ENCODE data around the gene MRNIP. TPM values are rescaled to one million over a fixed set of nuclear protein-coding genes. Genes with fewer than 3 reads are reported as not detected.

MRNIP gene
- polyA plus RNA-seq, 3 donors from 2014 or later, result 3.4 to 6.2 (median 4.2) TPM

- no peak for DNase-seq
- no peak overlapping the region for H3K27ac Mint-ChIP-seq
- H3K4me3 Mint-ChIP-seq, result no peak overlapping the region
- peaks cover 7 to 12% (median 8%) of the 10 kb centered on the region in 3 donors for H3K27me3 Mint-ChIP-seq (ENCODE audit: low read depth in 3 of 3)
- H3K4me1 Mint-ChIP-seq, result peaks cover 19 to 23% of the 10 kb centered on the region in 2 donors
- H3K9me3 Mint-ChIP-seq, result no peaks in the 10 kb centered on the region
- H3K36me3 Mint-ChIP-seq, result peaks cover 0 to 11% (median 4%) of the 10 kb centered on the region in 3 donors
Measured at GRCh38 chr5:179802950-179803562, 55.6 kb downstream of the MRNIP start.

DNA sequence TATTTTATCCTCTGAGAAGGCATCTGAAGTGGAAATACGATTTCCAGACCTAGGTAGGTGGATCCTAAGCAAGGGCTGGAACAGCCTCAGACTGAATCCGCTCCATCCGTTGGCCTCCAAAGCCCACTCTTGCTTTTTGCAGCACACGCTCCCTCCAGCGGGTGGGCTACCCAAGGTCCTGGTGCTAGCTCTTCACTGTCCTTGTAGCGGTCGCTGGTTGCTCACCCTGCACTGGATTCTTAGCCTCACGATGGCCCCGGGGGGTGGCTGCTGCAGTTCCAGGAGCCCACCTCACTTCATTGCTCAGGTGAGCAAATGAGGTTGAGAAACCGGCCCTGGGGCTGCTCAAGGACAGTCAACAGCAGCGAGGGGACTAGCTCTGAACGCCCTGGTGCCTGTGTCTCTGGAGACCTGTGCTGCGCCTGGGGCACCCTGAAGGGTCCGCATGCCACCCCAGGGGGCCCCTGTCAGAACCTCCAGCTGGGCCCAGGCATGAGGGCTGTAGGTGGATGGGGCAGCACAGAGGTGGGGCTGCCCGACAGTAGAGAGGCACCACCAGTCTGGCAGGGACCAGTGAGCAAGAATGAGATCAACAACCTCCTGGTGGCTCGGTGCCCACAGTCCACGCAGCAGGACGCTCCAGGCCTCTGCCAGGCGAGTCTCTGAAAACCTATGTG, 56.3 kb downstream of the MRNIP start:
- Mint-ChIP-seq H3K4me3 (no peak overlapping the region), H3K27ac (no peak overlapping the region), H3K4me1 (peaks cover 19 to 23% of the 10 kb centered on the region in 2 donors), H3K36me3 (peaks cover 0 to 11% (median 4%) of the 10 kb centered on the region in 3 donors), H3K27me3 (ENCODE audit: low read depth in 3 of 3) (peaks cover 8 to 12% (median 9%) of the 10 kb centered on the region in 3 donors), H3K9me3 (no peaks in the 10 kb centered on the region)
- no peak for DNase-seq

DNA sequence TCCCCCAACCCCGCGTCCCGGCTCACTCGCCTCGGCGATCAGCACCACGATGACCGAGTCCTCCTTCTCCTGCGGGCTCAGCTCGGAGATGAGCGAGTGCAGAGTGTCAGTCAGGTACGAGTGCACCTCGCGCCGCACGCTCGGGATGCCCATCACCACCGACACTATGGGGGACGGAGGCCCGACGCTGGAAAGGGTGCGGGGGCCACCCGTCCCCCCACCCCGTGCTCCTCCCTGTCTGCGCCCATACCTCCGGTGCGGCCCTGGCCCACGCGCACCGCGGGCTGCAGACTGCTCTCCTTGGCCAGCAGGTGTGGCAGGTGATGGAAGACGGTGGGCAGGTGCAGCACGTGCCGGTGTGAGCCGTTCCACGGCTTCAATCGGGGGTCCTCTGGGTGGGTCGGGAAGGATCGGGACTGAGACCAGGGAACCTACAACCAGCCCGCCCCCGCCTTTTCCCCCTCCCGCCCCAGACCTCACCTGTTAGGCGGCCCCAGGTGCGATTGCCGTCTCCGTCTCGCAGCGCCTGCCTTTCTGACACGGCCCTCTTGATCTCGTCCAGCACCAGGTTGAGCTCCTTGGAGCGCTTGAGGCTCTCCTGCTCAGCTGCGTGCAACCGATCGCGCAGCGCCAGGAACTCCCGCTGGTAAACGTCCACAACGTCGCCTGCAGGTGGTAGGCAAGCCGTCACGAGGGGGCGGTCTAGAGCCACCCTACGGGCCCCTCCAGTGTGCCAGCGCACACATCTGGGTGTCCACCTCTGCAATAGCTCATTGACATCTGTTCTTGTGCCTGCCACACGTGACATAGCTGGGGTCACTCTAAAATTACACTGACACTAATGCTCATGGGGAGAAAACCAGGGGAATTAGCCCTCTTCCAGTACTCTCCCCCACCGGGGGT, 57.1 kb downstream of the MRNIP start:
- Mint-ChIP-seq H3K36me3 (peaks cover 4 to 15% (median 7%) of the 10 kb centered on the region in 3 donors), H3K27ac (peak overlapping the region in 2 of 6 donors; percentile 46 to 80)
- peak; percentile 69 to 78 (median 72) for DNase-seq

GRCh38 chr5:179800696-179801201, 57.9 kb downstream of the MRNIP start:
- no peaks in the 10 kb centered on the region for H3K9me3 Mint-ChIP-seq
- no peak for DNase-seq
- H3K27ac Mint-ChIP-seq, result no peak overlapping the region
- peaks cover 25 to 30% of the 10 kb centered on the region in 2 donors for H3K4me1 Mint-ChIP-seq
- no peak overlapping the region for H3K4me3 Mint-ChIP-seq
- peaks cover 4 to 15% (median 7%) of the 10 kb centered on the region in 3 donors for H3K36me3 Mint-ChIP-seq
- H3K27me3 Mint-ChIP-seq (ENCODE audit: low read depth in 3 of 3), result peaks cover 9 to 12% (median 12%) of the 10 kb centered on the region in 3 donors

More for the DNA sequence above, 57.1 kb downstream of the MRNIP start:
- Mint-ChIP-seq H3K9me3 (no peaks in the 10 kb centered on the region), H3K27me3 (ENCODE audit: low read depth in 3 of 3) (peaks cover 9 to 12% (median 10%) of the 10 kb centered on the region in 3 donors), H3K4me3 (no peak overlapping the region), H3K4me1 (peaks cover 24 to 30% of the 10 kb centered on the region in 2 donors)

DNA sequence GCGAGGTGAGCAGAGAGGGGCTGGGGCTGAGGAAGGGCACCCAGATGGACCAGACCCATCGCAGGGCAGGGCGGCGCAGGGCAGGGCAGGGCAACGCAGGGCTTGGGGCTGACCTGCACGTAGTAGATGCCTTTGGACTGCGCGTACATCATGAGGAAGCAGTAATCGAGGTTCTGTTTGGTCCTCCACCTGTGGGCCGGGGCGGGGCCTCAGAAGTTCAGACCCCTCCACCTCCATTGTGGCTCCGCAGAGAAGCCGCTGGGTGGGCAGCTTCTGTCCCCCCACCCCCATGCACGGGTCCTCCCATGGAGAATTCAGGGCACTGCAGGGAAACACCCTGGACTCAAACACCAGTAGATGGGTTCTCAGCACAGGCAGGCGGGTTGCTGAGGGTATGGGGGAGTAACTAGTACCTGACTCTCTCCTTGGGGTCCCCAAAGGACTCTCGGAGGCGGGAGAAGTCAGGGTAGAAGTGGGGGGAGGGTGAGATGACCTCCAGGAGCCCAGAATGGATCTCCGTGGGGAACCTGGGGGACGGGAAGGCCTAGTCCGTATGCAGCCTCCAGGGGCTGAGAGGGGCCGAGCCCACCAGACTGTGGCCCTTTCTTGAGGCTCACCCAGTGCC, 58.4 kb downstream of the MRNIP start:
- Mint-ChIP-seq H3K36me3 (peaks cover 4 to 15% (median 7%) of the 10 kb centered on the region in 3 donors), H3K27me3 (ENCODE audit: low read depth in 3 of 3) (peaks cover 10 to 12% (median 11%) of the 10 kb centered on the region in 3 donors), H3K27ac (no peak overlapping the region), H3K4me3 (no peak overlapping the region), H3K4me1 (peaks cover 23 to 28% of the 10 kb centered on the region in 2 donors), H3K9me3 (no peaks in the 10 kb centered on the region)
- no peak for DNase-seq

GRCh38 chr5:179799644-179799973, 59.0 kb downstream of the MRNIP start:
- Mint-ChIP-seq H3K9me3 (no peaks in the 10 kb centered on the region), H3K27ac (peak overlapping the region in 2 of 6 donors; percentile 24 to 46), H3K27me3 (ENCODE audit: low read depth in 3 of 3) (peaks cover 8 to 15% (median 9%) of the 10 kb centered on the region in 3 donors), H3K4me1 (peaks cover 25 to 27% of the 10 kb centered on the region in 2 donors), H3K4me3 (no peak overlapping the region), H3K36me3 (peaks cover 4 to 15% (median 7%) of the 10 kb centered on the region in 3 donors)
- no peak for DNase-seq

DNA sequence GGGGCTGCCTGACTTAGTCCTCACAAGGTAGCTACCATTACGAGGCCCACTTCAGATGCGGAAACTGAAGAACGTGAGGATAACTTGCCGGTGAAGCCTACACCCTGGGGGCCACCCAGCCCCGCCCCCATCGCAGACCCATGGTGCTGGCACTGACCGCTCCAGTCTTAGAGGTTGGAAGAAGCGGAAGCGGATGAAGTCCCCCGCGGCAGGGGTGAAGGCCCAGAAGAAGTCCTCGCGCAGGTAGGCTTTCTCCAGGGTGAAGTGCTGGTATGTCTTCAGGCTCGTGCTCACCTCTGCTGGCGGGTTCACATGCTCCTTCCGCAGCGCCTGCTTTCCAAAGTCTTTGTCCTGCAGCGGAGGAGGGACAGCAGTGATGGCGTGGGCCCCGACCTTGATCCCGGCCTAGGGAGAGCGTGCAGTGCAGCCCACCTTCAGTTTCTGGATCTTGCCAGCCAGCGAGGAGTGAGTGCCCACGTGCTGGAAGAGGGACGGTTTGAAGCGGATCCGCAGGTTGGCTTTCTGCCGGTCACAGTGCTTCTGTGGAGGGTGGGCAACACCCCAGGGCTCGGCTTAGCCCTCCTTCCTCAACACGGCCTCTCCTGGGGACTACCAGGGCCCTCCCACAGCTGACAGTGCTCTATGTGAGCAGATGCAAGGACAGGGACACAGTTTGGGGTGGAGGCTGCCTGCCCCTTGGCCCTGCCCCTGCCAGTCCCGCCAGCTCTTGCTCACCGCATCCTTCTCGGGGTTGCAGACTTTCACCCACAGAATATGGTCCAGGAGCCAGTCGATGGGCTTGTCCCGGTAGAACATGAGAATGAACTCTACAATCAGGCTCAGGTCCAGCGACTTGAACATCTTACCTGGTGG, 59.6 kb downstream of the MRNIP start:
- Mint-ChIP-seq H3K4me3 (no peak overlapping the region), H3K9me3 (no peaks in the 10 kb centered on the region), H3K4me1 (peaks cover 27 to 29% of the 10 kb centered on the region in 2 donors), H3K27me3 (ENCODE audit: low read depth in 3 of 3) (peaks cover 8 to 14% (median 12%) of the 10 kb centered on the region in 3 donors), H3K36me3 (peaks cover 4 to 15% (median 7%) of the 10 kb centered on the region in 3 donors), H3K27ac (peak overlapping the region in 2 of 6 donors; percentile 24 to 46)
- no peak for DNase-seq

- DNase-seq, result no peak
- Mint-ChIP-seq H3K9me3 (no peaks in the 10 kb centered on the region), H3K27ac (no peak overlapping the region), H3K36me3 (peaks cover 4 to 15% (median 7%) of the 10 kb centered on the region in 3 donors), H3K4me3 (no peak overlapping the region), H3K27me3 (ENCODE audit: low read depth in 3 of 3) (peaks cover 11 to 16% (median 16%) of the 10 kb centered on the region in 3 donors), H3K4me1 (peaks cover 33% of the 10 kb centered on the region in 2 donors)
Measured at GRCh38 chr5:179798144-179798770, 60.4 kb downstream of the MRNIP start.

DNA sequence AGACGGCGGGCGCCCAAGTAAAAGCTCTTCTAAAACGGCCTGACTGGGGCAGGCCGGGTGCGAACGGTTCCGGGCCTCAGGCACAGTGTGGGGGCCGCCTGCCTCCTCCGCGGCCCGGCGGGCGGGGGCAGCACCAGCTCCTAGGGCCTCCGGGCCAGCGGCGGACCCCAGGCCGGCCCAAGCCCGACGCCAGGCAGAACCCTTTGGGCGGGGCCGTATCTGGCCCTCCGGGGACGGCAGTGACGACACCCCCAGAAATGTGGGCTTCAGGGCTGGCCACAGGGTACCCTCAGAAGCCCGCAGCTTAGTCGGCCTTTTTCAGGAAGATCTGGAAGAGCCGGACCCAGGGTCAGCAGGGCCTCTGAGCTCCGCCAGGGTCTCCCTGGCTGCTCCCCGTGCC, 60.9 kb downstream of the MRNIP start:
- H3K36me3 Mint-ChIP-seq, result peaks cover 4 to 15% (median 7%) of the 10 kb centered on the region in 3 donors
- H3K4me1 Mint-ChIP-seq, result peaks cover 35 to 37% of the 10 kb centered on the region in 2 donors
- no peaks in the 10 kb centered on the region for H3K9me3 Mint-ChIP-seq
- H3K27ac Mint-ChIP-seq, result peak overlapping the region in 1 of 6 donors; percentile 57
- no peak for DNase-seq
- H3K4me3 Mint-ChIP-seq, result no peak overlapping the region
- H3K27me3 Mint-ChIP-seq (ENCODE audit: low read depth in 3 of 3), result peaks cover 11 to 17% (median 17%) of the 10 kb centered on the region in 3 donors

DNA sequence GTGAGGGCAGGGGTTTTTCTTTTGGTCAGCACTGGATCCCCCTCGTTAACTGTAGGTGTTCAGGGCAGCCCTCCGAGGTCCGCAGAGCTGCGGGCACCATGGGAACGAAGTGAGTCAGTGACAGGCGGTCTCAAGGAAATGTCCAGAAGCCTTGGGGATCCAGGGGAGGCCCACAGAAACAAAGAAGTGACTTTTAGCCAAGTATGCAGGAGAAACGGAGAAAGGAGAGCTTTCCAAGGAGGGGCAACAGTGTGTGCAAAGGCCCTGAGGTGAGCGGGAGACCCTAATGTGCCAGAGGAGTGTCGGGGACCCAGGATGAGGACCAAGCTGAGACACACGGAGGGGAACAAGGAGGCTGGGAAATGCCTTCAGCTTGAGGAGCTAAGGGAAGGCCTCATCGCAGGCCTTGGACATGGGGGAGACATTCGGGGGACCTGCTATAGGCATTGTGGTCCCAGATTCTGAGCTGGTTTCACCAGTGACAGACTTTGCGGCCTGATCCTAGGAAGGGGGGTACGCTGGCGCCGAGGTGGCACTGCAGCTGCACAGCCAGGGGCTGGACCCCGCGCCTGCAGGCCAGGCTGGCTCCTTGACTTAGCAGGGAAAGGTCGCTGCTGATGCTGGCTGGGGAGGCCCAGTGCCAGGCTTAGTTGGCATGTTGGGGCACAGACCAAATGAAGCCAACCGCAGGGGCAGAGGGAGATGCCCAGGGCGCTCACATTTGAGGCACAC, 61.6 kb downstream of the MRNIP start:
- Mint-ChIP-seq H3K27me3 (ENCODE audit: low read depth in 3 of 3) (peaks cover 12 to 17% (median 17%) of the 10 kb centered on the region in 3 donors), H3K27ac (peak overlapping the region in 4 of 6 donors; percentile 16 to 57 (median 30)), H3K9me3 (no peaks in the 10 kb centered on the region), H3K4me3 (peak overlapping the region; percentile 53 to 68 (median 64)), H3K4me1 (peaks cover 36% of the 10 kb centered on the region in 2 donors), H3K36me3 (peaks cover 4 to 15% (median 7%) of the 10 kb centered on the region in 3 donors)
- DNase-seq, result no peak

Measured in immature natural killer cell (primary cell).